GM06990 (cell line): ENCODE measurements around the gene DAPK3.
"Not testable (repeated sequence)": the region's sequence is repeated elsewhere in the genome, so short reads cannot be mapped to it uniquely, and the experiment has no call there.

Experiments used
- DNase-seq: peaks from one replicate; pipeline ENCODE4 v3.0.0-alpha.2; 2011; ENCODE audit not compliant: insufficient read length; ENCODE audit errors: extremely low read depth
- H3K27me3 ChIP-seq: replicated peaks from 2 replicates; pipeline ENCODE4 v1.6.0; 2011; ENCODE audit warnings: low read length; ENCODE audit not compliant: control insufficient read depth, insufficient read depth
- H3K36me3 ChIP-seq: 2 replicates; pipeline ENCODE4 v1.5.1; 2011; ENCODE audit warnings: low read length; ENCODE audit not compliant: control insufficient read depth, insufficient read depth
- H3K4me3 ChIP-seq: replicated peaks from 2 replicates; pipeline ENCODE4 v1.5.1; 2011; ENCODE audit warnings: low read depth, mild to moderate bottlenecking, control low read depth, low read length
- CTCF ChIP-seq: IDR thresholded peaks from 2 replicates; pipeline ENCODE4 v1.5.1; 2011; ENCODE audit warnings: low read length, control low read depth, mild to moderate bottlenecking, inconsistent platforms; ENCODE audit not compliant: insufficient read depth, poor library complexity, severe bottlenecking

The DAPK3 gene

GRCh38 chr19:3949997-3950859 is 20.7 kb downstream of the DAPK3 start:
- Histone ChIP-seq H3K27me3 (no peaks in the 10 kb centered on the region), H3K4me3 (no peak overlapping the region), H3K36me3 (no peaks in the 10 kb centered on the region)
- DNase-seq = no peak
- no peak for TF ChIP-seq CTCF

- Histone ChIP-seq H3K4me3 (no peak overlapping the region), H3K27me3 (no peaks in the 10 kb centered on the region), H3K36me3 (no peaks in the 10 kb centered on the region)
- no peak for DNase-seq
- TF ChIP-seq CTCF = no peak
Measured at GRCh38 chr19:3949294-3949693, 21.6 kb downstream of the DAPK3 start.

GRCh38 chr19:3947316-3947933 is 23.5 kb downstream of the DAPK3 start:
- not testable (repeated sequence) for H3K27me3 ChIP-seq, DNase-seq, H3K4me3 ChIP-seq, H3K36me3 ChIP-seq

- no peak for DNase-seq
- TF ChIP-seq CTCF = no peak
- no peaks in the 10 kb centered on the region for H3K27me3 ChIP-seq
- H3K36me3 ChIP-seq = no peaks in the 10 kb centered on the region
- no peak overlapping the region for H3K4me3 ChIP-seq
Measured at GRCh38 chr19:3945838-3946237, 25.1 kb downstream of the DAPK3 start.

GRCh38 chr19:3944018-3944721 is 26.7 kb downstream of the DAPK3 start:
- DNase-seq = no peak
- Histone ChIP-seq H3K27me3 (no peaks in the 10 kb centered on the region), H3K4me3 (no peak overlapping the region), H3K36me3 (no peaks in the 10 kb centered on the region)
- no peak for TF ChIP-seq CTCF

GRCh38 chr19:3942790-3943409 is 28.0 kb downstream of the DAPK3 start:
- no peak for TF ChIP-seq CTCF
- no peaks in the 10 kb centered on the region for H3K36me3 ChIP-seq
- H3K4me3 ChIP-seq = no peak overlapping the region
- H3K27me3 ChIP-seq = no peaks in the 10 kb centered on the region
- DNase-seq = no peak

GRCh38 chr19:3938300-3938950 is 32.5 kb downstream of the DAPK3 start:
- H3K36me3 ChIP-seq, H3K27me3 ChIP-seq, H3K4me3 ChIP-seq, DNase-seq: not testable (repeated sequence)
